GM18951 (cell line): ENCODE data around the gene PSD.

Experiments
- POLR2A ChIP-seq: IDR thresholded peaks from 4 replicates; pipeline ENCODE4 v1.6.1; 2011; ENCODE audit warnings: mild to moderate bottlenecking; ENCODE audit not compliant: insufficient read length, insufficient read depth; ENCODE audit errors: extremely low read depth
- in situ Hi-C: fragments of 300-500 bp; cut with MboI; formaldehyde crosslinking; loops from one replicate; pipeline ENCODE4 v1.12.0; 2022; ENCODE audit warnings: low sequenced_read_pairs, mixed read lengths, inconsistent platforms; ENCODE audit not compliant: unreplicated experiment

PSD gene

GRCh38 chr10:102453502-102453901, 34.9 kb upstream of the PSD start:
- in situ Hi-C loops = no loop called here
- no peak for TF ChIP-seq POLR2A

DNA sequence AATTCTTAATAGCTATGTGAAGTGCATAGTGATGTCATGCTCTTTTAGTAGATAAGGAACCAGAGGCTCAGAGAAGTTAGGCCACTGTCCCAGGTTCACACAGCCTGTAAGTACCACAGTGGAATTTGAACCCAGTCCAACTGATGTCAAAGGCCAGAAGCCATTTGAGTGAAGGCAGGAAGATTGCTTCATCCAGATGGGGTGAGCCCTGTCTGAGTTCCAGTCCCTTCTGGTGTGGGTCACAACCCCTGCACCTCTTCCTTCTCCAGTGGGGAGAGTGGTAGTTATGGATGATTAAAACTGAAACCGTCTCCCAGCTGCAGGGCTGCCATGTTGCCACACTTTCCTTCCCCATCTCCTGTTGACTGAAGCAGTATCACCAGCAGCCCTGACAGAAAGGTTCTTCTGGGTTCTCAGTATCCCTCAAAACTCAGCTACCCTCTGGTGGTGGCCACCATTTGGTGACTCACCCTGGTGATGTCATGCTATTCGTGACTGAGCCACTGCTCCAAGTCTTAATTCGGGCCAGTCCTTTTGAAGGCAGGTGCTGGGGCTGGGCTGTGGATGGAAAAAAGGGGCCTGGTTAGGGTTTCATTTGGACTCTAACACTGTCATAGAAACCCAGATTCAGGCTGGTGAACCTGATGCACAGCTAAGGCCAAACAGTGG, 34.2 kb upstream of the PSD start:
- in situ Hi-C loops = no loop called here
- TF ChIP-seq POLR2A = no peak

DNA sequence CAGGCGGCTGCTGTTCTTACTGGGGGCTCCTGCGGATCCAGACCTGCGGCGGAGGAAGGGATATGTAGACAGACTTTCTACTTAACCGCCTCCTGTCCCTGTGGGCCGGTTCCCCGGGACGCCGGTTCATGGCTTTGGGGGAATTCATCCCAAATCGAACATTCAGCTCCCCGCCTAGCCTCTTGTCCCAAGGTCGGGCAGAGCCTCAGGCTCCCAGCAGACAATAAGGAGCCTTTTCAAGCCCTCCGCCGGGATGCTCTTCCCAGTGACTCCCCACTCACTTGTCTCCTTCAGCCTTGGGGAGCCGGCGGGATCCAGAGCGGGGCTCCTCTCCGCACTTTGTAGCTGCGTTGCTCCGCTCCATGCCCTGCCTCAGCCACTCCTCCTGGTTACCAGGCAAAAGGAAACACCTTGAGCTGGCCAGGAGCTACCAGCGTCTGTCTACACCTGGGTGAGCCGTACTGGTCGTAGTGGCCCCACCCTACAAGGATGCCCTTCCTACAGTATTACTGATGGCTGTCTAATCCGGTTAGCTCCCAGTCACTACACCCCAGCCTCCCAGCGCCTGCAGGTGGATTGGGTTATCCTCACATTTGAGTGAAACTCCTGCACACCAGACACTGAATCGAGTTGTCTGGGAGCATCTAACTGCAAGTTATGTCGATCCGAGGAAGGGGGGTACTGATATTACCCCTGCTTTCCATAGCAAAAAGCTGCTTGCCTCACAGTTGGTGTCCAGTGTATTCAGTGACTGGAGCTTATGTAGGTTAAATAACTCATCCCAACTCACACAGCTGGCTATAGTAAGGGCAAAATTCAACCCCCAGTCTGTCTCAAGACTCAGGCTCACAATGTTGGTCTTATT, 32.8 kb upstream of the PSD start, which contains the start of gene C10orf95:
TSS of gene C10orf95 (minus strand) at position 439 of the 865 bp plus-strand sequence. CDS start 450 bp downstream, outside the sequence.
- in situ Hi-C loops = no loop called here
- no peak for TF ChIP-seq POLR2A

- in situ Hi-C loops = no loop called here
- TF ChIP-seq POLR2A = peak; percentile 88
These were observed 32.0 kb upstream of the PSD start for GRCh38 chr10:102450374-102451104.

DNA sequence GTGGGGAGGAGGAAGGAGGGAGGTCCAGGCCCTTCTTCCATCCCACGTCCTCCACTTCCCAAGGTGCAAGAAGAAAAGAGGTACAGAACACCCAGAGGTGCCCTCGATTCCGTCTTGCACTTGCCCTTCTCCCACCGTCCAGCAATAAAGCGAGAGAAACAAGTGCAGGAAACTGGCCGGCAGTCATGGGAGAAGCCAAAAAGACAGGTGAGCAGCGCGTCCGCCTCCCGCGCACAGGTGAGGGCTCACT, 31.5 kb upstream of the PSD start:
- in situ Hi-C loops = no loop called here
- TF ChIP-seq POLR2A = no peak

- in situ Hi-C loops = no loop called here
- TF ChIP-seq POLR2A = peak; percentile 8
These were observed 30.9 kb upstream of the PSD start for GRCh38 chr10:102449321-102450123.

- in situ Hi-C loops = no loop called here
- no peak for TF ChIP-seq POLR2A
These were observed 26.3 kb upstream of the PSD start for GRCh38 chr10:102444851-102445250.

- TF ChIP-seq POLR2A = no peak
- in situ Hi-C loops = no loop called here
These were observed 19.8 kb upstream of the PSD start for GRCh38 chr10:102438374-102438773.

DNA sequence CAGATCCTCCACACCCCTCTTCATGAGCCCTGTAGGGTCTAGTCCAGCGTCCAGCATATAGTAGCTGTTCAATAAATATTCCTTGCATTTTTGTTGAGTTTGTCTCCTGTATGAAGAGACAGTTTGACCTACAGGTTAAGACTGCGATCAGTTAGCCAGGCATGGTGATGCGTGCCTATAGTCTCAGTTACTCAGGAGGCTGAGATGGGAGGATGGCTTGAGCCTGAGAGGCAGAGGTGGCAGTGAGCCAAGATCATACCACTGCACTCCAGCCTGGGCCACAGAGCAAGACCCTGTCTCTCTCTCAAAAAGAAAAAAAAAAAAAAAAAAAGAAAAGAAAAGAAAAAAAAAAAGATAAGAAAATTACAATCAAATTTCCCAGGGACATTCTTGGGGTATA, 18.9 kb upstream of the PSD start:
- in situ Hi-C loops = no loop called here
- no peak for TF ChIP-seq POLR2A

- in situ Hi-C loops = no loop called here
These were observed 17.7 kb upstream of the PSD start for GRCh38 chr10:102436312-102436711.

DNA sequence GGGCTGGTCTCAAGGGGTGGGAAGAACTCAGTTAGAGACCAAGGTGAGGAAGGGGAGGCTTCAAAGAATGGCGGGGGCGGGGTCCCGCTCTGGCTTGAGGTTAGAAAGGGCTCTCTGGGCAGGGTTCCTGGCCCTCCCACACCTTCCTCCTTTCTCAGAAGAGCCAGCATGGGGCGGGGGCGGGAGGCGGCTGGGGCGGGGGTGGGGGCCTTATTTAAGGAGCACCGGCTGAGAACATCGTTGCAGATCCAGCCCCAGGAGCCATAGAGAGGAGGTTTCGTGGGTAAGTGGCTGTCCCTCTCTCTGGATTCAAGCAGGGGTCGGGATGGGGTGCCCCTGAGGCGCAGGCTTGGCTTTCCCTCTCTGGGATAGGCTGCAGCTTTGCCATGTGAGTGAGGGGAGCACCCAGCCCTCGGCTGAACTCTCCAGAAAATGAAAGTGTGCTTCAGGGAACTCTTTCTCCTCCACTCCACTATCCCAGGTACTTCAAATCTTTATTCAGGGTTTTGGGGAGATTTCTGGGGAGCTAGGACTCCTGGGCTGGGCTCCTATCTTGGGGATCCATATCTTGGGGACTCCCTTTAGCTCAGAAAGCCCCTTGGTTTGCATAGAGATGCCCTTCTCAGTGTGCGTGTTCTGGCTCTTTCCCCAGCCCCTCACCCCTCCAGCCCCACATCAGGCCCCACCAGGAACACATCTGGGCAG, 17.1 kb upstream of the PSD start:
- in situ Hi-C loops = no loop called here

More at GRCh38 chr10:102436312-102436711, 17.7 kb upstream of the PSD start:
- TF ChIP-seq POLR2A = no peak

DNA sequence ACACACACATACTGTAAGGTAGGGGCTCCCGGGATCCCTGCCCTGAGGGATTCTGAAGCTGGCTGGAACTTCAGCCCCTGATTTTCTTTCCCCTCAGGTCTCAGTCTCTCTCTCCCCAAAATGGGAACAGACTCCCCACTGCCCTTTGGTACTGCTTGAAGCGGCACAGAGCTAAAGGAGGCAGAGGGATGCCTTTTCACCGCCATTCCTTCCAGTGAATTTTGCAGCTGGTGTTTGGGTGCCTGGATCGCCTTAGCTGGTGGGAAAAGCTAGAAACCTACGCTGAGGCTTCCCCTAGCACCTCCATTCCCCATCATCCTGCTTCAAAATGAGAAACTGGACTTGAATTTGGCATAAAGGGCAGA, 16.5 kb upstream of the PSD start:
- in situ Hi-C loops = no loop called here
- no peak for TF ChIP-seq POLR2A

More for the DNA sequence above, 17.1 kb upstream of the PSD start:
- TF ChIP-seq POLR2A = peak; percentile 55

DNA sequence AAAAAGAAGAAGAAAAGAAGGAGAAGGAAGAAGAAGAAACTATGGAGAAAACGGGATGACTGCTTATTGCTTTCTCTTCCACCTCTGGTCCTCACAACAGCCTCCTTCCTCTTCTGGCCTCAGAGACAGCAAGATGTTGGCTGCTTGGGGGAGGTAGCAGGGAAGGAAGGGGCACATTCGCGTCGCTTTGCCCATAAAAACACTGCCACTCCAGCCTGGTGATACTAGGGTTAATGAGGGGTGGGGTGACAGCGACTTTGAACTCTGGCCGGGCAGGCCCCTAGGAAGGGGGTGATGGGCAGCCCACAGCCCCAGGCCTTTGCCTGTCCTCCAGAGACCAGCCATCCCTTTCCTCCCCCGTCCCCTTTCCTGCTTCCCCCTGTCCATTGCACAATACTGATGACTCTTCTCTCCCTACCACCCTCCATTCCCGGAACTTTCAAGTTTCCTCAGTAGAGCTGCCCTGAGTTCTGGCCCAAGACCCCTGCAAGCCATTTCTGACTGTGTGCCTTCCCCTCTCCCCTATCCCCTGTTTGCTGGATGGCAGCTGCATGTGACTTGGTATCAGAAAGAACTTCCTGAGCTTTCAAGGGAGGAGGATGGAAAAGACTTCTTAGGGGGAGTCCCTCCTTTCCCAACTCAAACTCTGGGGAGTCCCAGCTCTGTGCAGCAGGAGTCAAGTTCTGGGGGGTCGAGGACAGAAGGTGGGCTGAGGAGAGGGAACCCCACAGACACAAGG, 16.0 kb upstream of the PSD start:
- no peak for TF ChIP-seq POLR2A
- in situ Hi-C loops = no loop called here
